A673 (cell line): ENCODE measurements around the gene CARD16. TPM values are rescaled to one million over a fixed set of nuclear protein-coding genes. Genes with fewer than 3 reads are reported as not detected.
A peak's percentile ranks its signal among the peaks of the same experiment; 100 is the strongest.
"Not testable (repeated sequence)": the region's sequence is repeated elsewhere in the genome, so short reads cannot be mapped to it uniquely, and the experiment has no call there.

Experiments
- BruUV-seq: library from RNA; stranded (reverse); fragments of 400-500 nt; replicated peaks from 2 replicates; lab custom pipeline; 2021; lab: Mats Ljungman, UMichigan
- CTCF ChIA-PET: fragments of 300-600 bp; sonication (Branson Sonifier 250); formaldehyde crosslinking; loops from one replicate; lab custom pipeline; 2022; ENCODE audit warnings: antibody characterized with exemption; lab: Charles Lee
- POLR2A ChIA-PET: fragments of 300-600 bp; sonication (Branson Sonifier 250); formaldehyde crosslinking; loops from one replicate; lab custom pipeline; 2022; ENCODE audit warnings: antibody characterized with exemption; ENCODE audit not compliant: low non-redundant PET; lab: Charles Lee
- DNase-seq: peaks from one replicate; pipeline ENCODE4 v3.0.0-alpha.2; 2015; ENCODE audit warnings: low spot score
- H3K27ac ChIP-seq: fragments of 200-600 bp; sonication (generic); 2 replicates; pipeline ENCODE4 v1.5.1; 2016; ENCODE audit warnings: mixed run types, low read depth, mild to moderate bottlenecking, mixed read lengths, antibody characterized with exemption, low read length; ENCODE audit not compliant: poor library complexity, severe bottlenecking
- H3K27me3 ChIP-seq: fragments of 200-600 bp; sonication (generic); replicated peaks from 2 replicates; pipeline ENCODE4 v1.6.1; 2017; ENCODE audit warnings: mixed run types, low read depth, mild to moderate bottlenecking, mixed read lengths, antibody characterized with exemption, low read length; ENCODE audit not compliant: insufficient read depth, poor library complexity
- H3K36me3 ChIP-seq: fragments of 200-600 bp; sonication (generic); 2 replicates; pipeline ENCODE4 v1.6.1; 2016; ENCODE audit warnings: mixed run types, mild to moderate bottlenecking, mixed read lengths, antibody characterized with exemption, low read length; ENCODE audit not compliant: insufficient read depth, poor library complexity, severe bottlenecking
- H3K4me1 ChIP-seq: fragments of 200-600 bp; sonication (generic); 2 replicates; pipeline ENCODE4 v1.6.1; 2017; ENCODE audit warnings: mixed run types, mild to moderate bottlenecking, mixed read lengths, antibody characterized with exemption, low read length; ENCODE audit not compliant: insufficient read depth, poor library complexity, severe bottlenecking
- H3K4me3 ChIP-seq: fragments of 200-600 bp; sonication (generic); 2 replicates; pipeline ENCODE4 v1.5.1; 2016; ENCODE audit warnings: low read depth, mixed run types, mild to moderate bottlenecking, mixed read lengths, low read length; ENCODE audit not compliant: poor library complexity, severe bottlenecking
- H3K9me3 ChIP-seq: fragments of 200-600 bp; sonication (generic); 2 replicates; pipeline ENCODE4 v1.6.1; 2016; ENCODE audit warnings: mixed run types, low read depth, mild to moderate bottlenecking, mixed read lengths, antibody characterized with exemption, low read length; ENCODE audit not compliant: poor library complexity, severe bottlenecking
- EZH2 ChIP-seq: fragments of 200-600 bp; sonication (generic); IDR thresholded peaks from 2 replicates; pipeline ENCODE4 v1.6.1; 2017; ENCODE audit warnings: borderline replicate concordance, low read depth, mild to moderate bottlenecking, mixed read lengths, antibody characterized with exemption, low read length; ENCODE audit not compliant: poor library complexity, severe bottlenecking
- intact Hi-C: fragments of 100-400 bp; cut with micrococcal nuclease; formaldehyde crosslinking; loops from one replicate; pipeline ENCODE4 v1.10.0; 2022; ENCODE audit not compliant: unreplicated experiment
- total RNA-seq: library from RNA; stranded (reverse); gene quantifications from 2 replicates; pipeline ENCODE4 v1.2.3, GENCODE V29; 2021
- TF ChIP-seq, protein P1 (sequence below): fragments of 300-800, 200-600 bp; sonication (generic); conservative IDR thresholded peaks from 2 replicates; pipeline ENCODE4 v1.5.1; 2017; ENCODE audit warnings: low read depth, mild to moderate bottlenecking, antibody characterized with exemption, low read length, moderate library complexity, mixed read lengths

The CARD16 gene
- total RNA-seq, 1 experiment from 2014 or later: 8.0 TPM

DNA sequence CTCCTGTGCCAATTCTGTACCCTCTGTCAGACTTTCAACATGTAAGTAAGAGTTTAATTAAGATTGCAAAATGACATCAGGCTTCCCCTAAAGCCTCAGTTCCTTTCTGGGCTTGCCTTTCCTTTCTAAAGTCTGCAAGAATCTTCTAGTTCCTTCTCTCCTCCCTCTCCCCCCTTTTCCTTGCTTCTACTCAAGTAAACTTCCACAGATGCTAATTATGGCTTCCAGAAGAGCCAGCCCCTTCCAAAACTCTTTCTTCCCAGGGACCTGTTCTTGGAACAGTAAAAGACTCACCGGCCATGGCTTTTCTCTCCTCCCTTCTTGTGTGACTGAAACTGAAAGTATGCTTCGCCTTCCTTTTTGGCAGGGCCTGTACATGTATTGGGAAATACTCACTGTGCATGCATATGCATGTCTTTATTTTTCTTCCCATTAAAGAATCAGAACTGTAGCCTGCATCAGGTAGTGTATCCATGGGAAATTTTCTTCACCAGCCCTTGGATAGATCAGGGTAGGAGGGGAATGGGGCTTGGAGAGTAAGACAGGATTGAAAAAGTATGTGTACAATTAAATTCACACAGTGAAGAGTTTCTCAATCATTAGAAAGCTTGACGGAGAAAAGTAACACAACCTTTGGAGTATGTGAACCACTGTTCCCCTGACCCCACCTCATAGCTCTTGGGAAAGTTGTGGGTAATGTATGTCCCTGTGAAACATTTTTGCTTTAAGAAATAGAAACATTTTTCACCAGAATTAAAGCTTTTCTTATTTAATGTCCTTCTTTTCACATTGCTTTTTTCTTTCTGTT is 10.1 kb downstream of the CARD16 start, which contains the start of gene CASP1:
CASP1 (minus strand) TSS at position 332 of the 808 bp plus-strand sequence; CDS start at position 301, 31 bp downstream.
- DNase-seq: peak; percentile 71
- H3K9me3 ChIP-seq: no peaks in the 10 kb centered on the region
- ChIA-PET POLR2A (interaction anchor here (0.6 kb wide), 1 partner anchor 64 kb away, joined by 4 read pairs; no protein-coding TSS in a partner anchor), CTCF (no interaction called here)
- no peak within 1 kb of the TSS for H3K27ac ChIP-seq
- H3K4me1 ChIP-seq: peaks cover 12% of the 10 kb centered on the region
- no TSS peak for BruUV-seq
- no peaks in the 10 kb centered on the region for H3K36me3 ChIP-seq
- TF ChIP-seq EZH2: no peak
- TF ChIP-seq, protein P1, sequence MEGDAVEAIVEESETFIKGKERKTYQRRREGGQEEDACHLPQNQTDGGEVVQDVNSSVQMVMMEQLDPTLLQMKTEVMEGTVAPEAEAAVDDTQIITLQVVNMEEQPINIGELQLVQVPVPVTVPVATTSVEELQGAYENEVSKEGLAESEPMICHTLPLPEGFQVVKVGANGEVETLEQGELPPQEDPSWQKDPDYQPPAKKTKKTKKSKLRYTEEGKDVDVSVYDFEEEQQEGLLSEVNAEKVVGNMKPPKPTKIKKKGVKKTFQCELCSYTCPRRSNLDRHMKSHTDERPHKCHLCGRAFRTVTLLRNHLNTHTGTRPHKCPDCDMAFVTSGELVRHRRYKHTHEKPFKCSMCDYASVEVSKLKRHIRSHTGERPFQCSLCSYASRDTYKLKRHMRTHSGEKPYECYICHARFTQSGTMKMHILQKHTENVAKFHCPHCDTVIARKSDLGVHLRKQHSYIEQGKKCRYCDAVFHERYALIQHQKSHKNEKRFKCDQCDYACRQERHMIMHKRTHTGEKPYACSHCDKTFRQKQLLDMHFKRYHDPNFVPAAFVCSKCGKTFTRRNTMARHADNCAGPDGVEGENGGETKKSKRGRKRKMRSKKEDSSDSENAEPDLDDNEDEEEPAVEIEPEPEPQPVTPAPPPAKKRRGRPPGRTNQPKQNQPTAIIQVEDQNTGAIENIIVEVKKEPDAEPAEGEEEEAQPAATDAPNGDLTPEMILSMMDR: no peak
- intact Hi-C loops: no loop called here
- H3K4me3 ChIP-seq: peak within 1 kb of the TSS; percentile 24
- H3K27me3 ChIP-seq: no peaks in the 10 kb centered on the region

DNA sequence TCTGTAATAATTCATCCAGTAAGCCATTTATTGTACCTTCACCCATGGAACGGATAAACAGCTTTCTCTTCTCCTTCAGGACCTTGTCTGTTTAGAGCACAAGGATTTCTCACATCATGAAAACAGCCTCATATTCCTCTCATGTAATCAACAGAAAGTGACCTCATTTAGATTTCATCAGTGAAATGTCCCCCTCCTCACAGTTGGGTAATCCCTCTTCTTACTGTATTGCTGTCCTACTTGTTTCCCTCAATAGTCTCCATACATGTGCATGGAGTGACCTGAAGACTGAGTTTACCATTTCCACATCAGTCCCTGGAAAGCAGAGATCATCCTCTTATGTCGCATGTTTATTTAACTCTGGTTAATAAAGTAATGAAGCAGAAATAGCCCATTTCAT is 10.7 kb downstream of the CARD16 start:
- DNase-seq, POLR2A ChIA-PET, H3K9me3 ChIP-seq, H3K27me3 ChIP-seq, BruUV-seq, H3K27ac ChIP-seq, H3K36me3 ChIP-seq, CTCF ChIA-PET, intact Hi-C loops: not testable (repeated sequence)
- Histone ChIP-seq H3K4me3 (peak overlapping the region; percentile 24), H3K4me1 (peaks cover 12% of the 10 kb centered on the region)

DNA sequence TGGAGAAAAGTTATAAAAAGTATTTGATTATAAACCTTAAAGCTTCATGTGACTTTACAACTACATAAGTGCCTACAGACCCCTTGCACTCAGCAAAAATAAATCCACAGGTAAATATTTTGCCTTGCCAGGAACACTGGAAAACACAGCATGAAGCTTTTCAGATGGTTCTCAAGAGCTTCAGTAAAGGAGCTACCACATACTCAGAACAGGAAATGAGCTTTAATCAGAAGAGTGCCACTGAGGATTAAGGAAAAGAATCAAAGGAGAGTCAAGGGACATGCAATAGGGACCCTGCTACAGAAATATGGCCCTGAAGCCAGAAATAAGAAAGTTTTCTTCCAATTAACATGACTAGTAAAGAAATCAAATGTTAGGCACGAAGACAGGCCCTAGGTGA is 11.4 kb downstream of the CARD16 start:
- peak; percentile 70 for DNase-seq
- H3K4me3 ChIP-seq: no peak overlapping the region
- no peaks in the 10 kb centered on the region for H3K27me3 ChIP-seq
- POLR2A ChIA-PET: no interaction called here
- TF ChIP-seq EZH2: no peak
- TF ChIP-seq, protein P1: no peak
- H3K27ac ChIP-seq: no peak overlapping the region
- H3K36me3 ChIP-seq: no peaks in the 10 kb centered on the region
- no TSS peak for BruUV-seq
- H3K9me3 ChIP-seq: no peaks in the 10 kb centered on the region
- peaks cover 12% of the 10 kb centered on the region for H3K4me1 ChIP-seq
- intact Hi-C loops: no loop called here
- CTCF ChIA-PET: no interaction called here
